Activated effector memory CD4-positive, alpha-beta T cell treated with Interleukin-2 at 50 U/mL for 16 hours (primary cell): ENCODE results near the gene LRRC3.

Experiments
- DNase-seq: peaks from one replicate; pipeline ENCODE4 v3.0.0-alpha.2; 2020

Gene LRRC3

DNA sequence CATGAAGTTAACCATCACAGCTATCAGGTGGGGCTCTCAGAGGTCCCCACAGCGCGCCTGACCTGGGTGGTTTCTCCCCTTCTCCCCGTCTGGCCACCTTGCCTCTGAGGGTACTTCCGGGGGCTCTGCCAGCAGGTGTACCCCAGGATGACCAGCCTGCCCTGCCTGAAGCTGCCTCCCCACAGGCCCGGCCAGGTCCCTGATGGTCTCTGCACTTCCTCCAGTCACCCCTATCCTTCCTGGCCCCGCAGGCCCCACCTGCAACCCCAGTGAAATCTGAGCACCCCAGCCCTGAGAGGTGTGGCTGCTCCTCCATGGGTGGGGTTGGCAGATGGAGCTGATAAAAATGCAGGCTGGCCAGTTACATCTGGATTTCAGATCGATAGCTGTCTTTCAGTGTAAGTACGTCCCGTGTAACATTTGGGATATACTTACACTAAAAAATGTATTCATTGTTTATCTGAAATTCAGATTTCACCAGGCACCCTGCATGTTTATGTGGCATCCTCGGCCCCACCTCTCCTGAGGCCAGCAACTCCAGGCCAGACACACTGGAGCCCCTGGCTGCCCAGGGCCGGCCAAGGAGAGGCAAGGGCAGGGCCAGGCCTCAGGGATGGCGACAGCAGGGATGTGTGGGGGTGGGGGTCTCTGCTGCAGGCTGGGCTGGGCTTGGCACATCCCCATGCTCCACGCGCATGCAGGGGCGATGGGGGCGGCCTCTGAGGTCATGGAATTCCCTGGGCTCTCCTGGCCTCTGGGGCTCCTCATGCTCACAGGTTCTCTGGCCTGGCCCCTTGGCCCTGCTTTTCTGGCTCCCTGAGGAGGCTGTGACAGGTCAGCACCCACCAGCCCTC lies 25.1 kb downstream of the LRRC3 start:
- DNase-seq = no peak

DNA sequence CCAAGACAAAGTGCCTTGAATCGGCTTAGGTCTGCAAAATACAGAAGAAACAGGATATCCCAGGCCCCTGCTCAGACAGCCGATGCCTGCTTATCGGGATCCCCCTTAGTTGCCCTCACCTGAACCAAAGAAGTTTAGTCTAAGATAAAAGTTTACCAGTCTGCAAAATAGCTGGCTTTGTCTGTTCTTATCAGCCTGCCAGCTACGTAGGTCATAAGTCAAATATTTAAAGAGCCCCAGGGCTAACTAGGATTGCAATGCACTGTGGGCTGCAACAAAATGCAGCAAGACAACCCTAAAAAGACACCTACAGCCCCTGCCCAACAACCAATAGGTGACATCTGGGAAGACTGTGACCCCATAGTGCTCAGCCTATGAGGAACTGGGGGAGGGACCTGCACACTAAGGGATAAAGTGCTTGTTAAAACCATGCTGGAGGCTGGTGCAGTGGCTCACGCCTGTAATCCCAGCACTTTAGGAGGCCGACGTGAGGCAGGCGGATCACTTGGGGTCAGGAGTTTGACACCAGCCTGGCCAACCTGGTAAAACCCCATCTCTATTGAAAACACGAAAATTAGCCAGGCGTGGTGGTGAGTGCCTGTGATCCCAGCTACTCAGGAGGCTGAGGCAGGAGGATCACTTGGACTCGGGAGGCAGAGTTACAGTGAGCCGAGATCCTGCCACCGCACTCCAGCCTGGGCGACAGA lies 27.4 kb downstream of the LRRC3 start:
- no peak for DNase-seq

DNA sequence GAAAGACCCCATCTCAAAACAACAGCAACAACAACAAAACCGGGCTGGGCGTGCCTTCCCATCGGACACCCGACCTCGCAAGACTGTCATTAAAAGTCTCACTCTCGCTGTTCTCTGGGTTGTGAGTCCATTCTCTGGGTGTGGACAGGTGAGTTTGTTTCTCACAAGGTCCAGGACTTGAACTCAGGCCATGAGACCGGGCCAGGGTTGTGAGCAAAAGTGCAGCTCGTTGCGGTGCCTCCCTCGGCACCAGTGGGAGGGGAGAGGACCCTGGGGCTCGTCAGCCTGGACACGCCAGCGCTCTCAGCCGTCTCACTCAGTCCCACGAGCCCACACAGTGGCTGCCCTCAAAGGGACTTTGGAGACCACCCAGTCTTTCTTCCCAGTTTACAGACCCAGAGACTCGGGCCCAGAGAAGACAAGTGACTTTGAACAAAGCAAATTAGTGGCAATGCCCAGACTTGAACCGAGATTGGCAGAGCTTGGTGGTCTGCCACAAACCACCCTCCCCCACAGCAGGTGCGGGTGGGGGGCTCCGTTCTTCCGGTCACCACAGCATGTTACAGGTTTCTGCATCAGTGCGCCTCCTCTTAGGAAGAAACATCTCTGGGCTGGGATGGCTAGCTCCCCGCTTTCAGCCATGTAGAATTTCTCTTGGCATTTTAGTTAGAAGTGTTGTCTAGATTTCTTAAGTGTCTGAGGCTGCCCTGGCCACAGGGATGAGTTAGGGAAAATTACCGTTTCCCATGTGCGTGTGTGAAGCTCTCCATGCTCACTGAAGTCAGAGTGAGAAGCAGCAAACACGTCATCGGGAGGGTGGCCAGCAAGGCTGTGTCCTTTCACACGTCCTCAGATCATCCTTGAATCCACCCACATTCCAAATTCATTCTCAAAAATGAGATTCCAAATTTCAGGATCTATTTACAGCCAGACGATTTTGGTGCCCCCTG lies 28.3 kb downstream of the LRRC3 start:
- DNase-seq = no peak

DNA sequence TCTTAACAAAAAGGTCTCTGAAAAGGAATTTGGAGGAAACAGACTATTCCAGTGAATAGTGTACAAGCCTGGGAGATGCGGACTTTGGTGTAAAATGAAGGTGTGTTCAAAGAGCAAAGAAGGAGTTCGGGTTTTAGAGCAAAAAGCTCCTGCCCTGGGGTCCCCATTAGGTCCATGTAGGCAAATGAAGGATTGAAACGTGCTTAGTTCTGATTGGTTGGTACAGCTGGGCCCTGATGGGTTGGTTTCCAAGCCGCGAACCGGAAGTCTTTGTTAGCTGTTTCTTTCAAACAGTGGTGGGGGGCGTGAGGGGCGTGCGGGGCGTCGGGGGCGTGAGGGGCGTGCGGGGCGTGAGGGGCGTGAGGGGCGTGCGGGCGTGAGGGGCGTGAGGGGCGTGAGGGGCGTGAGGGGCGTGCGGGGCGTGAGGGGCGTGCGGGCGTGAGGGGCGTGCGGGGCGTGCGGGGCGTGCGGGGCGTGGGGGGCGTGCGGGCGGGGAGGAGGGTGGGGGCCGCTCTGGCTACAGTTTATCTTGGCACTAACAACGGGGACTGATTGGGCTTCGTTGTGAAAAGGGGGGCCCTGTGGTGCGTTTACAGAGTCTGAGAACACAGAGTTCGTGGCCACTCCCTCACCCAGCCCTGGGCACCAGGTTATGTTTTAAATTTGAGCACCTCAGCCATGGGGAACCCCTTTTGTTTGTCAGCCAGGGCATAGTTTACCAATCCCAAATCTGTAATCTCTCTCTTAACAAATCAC lies 29.4 kb downstream of the LRRC3 start:
- no peak for DNase-seq

DNA sequence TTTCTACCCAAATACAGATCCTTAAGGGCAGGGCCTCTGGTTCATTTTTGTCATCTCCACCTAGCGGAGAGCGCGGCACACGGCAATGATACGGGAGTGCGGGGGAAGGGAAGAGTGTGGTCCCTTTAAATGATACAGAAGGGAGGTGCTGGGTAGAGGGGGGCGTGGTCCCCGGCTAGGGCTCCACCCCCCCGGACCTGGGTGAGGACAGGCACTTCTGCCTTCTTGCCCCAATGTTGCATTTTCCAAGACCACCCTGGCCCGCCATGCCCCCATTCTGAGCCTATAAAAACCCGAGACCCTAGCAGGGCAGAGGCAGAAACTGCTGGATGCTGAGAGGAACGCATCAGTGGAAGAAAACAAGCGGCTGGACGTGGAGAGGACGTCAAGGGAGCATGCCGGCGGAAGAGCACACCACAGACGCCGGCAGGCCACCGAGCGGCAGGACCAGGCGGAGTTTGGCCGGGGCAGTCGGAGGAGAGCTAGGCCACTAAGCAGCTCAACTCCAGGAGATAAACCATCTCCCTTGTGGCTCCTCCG lies 30.0 kb downstream of the LRRC3 start:
- DNase-seq = no peak

DNA sequence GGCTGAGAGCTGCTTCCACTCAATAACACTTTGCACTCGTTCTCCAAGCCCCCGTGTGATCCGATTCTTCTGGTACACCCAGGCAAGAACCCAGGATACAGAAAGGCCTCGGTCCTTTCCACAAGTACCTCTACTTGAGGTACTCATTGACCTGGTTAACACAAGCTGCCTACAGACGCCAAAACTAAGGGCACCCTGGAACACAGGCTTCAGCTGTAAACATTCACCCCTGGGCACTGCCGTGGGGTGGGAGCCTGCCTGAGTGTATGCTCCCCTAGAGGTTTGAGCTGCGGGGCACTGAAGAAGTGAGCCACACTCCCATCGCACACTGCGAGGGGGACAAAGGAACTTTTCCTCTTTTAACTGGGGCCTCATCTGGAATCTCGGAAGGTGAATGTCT lies 30.5 kb downstream of the LRRC3 start:
- no peak for DNase-seq

DNA sequence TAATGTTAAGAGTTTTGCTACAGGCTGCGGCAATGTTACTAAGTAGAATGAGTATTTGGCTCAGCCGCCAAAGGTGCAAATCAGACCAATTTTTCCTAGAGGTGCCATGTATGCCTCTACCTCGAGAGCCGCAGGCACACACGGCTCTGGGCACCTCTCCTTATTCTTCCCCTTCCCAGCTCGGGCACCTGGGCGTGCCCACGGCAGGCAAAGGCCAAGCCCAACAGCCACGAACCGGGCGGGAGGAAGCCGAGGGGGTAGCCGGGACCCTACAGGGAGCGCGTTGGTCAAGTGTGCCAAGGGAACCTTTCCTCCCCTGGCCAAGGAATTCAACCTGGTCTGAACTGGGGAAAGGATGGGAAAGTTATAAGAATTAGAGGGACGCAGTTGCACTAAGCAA lies 31.0 kb downstream of the LRRC3 start:
- DNase-seq = no peak

DNA sequence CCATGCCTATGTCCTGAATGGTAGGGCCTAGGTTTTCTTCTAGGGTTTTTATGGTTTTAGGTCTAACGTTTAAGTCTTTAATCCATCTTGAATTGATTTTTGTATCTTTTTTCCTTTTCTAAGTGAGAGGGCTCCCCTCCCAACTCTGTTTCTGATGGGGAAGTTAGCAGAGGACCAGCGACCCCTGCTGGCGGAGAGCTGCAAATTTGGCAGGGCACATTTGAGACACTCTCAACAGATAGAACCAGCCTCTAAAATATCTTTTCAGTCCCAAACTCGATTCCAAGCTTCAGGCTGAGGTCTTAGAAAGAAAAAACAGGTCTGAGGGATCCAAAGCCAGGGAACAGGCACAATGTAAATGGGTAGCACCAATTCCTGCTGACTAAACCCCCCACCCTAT lies 32.5 kb downstream of the LRRC3 start:
- no peak for DNase-seq

DNA sequence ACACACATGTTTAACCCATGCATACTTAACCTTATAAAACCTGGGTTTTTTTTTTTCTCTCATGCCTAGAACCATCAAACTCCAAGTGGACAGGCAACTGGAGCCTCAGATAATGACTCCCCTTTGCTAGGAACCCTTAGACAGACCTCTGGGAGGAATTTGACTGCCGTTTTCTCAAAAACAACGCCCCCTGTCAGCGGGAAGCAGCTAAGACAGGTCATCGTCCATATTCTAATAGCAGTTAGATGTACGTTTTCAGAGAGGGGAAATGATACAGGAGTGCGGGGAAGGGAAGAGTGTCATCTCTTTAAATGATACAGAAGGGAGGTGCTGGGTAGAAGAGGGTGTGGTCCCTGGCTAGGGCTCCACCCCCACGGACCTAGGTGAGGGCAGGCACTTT lies 34.7 kb downstream of the LRRC3 start:
- DNase-seq = no peak

DNA sequence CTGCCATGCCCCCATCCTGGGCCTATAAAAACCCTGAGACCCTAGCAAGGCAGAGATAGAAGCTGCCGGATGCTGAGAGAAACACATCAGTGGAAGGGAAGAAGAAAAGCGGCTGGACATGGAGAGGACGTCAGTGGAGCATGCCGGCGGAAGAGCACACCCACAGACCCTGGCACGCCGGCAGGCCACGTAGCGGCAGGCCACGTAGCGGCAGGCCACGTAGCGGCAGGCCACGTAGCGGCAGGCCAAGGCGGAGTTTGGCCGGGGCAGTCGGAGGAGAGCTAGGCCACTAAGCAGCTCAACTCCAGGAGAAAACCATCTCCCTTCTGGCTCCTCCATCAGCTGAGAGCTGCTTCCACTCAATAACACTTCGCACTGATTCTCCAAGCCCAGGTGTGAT lies 35.1 kb downstream of the LRRC3 start:
- no peak for DNase-seq

DNA sequence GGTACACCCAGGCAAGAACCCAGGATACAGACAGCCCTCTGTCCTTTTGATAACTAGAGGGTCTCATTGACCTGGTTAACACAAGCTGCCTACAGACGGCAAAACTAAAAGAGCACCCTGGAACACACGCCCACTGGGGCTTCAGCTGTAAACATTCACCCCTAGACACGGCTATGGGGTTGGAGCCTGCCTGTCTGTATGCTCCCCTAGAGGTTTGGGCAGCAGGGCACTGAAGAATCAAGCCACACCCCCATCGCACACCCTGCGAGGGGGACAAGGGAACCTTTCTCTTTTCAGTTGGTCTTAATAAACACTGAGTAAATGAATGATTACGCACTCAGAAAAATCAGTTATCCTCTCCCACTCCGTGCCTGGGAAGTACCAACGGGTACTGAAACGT lies 35.5 kb downstream of the LRRC3 start:
- no peak for DNase-seq

DNA sequence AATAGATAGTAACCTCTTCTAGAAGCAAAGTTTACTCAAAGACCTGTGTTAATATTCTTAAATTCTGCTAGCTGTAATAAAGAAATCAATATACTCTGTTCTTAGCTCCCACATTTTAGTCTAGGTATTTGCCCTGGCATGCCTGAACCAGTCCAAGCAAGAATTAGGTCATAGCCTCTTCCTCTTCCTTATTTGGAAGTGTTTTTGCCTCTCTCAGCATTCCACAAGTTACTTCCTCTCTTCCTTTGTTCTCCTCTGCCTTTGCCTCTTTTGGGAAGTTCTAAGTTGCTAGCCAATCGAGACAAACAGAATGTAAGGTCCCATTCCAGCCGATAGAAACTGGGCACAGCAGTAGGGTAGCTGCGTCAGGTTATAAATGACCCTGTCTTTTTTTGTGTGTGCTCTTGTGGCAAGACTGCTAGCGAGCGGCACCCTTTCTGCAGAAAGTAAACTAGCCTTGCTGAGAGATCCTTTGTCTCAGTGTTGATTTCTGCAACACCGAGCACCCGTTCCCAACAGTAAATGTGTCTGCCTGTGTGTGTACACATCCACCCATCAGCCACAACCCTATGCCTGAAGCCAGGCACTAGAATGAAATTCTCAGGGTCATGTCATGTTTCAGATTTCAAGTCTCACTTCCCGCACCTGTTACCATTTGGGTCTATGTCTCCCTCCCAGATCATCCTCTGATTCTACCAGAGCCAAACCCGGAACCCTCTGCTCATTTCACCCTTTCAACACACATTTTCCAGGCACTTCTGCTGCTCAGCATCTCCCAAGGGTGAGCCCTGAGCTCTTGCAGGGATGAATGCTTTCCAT lies 37.5 kb downstream of the LRRC3 start:
- no peak for DNase-seq

DNA sequence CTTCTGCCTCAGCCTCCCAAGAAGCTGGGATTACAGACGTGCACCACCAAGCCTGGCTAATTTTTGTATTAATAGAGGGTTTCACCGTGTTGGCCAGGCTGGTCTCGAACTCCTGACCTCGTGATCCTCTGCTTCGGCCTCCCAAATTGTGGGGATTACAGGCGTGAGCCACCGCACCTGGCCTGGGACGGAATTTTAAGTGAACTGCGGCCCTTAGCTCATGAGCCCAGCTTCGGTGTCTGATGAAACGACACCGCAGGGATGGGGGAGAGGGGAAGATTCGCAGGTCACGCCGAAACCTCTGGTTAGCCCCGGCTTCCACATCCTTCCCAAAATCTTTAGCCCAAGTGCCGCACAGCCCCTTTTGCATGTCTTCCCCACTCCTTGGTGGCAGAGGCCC lies 39.1 kb downstream of the LRRC3 start:
- no peak for DNase-seq

DNA sequence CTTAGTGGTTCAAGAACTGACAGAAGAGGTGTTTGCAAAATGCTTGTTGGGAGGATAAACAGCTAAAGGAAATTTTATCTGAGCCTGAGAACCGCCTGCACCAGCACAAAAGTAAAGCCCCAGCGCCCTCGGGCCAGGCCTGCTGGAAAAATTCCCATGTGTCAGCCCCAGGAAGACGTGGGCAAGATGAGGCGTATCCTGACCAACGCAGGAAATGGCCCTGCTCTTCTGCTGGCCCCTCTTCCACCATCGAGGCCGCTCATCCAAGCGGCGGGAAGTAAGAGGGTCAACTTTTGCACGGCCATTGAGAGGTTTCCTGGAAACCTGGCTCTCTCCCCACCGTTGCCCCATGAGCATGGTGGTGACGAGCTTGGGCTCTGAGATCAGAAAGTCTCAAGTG lies 39.6 kb downstream of the LRRC3 start:
- DNase-seq = no peak

DNA sequence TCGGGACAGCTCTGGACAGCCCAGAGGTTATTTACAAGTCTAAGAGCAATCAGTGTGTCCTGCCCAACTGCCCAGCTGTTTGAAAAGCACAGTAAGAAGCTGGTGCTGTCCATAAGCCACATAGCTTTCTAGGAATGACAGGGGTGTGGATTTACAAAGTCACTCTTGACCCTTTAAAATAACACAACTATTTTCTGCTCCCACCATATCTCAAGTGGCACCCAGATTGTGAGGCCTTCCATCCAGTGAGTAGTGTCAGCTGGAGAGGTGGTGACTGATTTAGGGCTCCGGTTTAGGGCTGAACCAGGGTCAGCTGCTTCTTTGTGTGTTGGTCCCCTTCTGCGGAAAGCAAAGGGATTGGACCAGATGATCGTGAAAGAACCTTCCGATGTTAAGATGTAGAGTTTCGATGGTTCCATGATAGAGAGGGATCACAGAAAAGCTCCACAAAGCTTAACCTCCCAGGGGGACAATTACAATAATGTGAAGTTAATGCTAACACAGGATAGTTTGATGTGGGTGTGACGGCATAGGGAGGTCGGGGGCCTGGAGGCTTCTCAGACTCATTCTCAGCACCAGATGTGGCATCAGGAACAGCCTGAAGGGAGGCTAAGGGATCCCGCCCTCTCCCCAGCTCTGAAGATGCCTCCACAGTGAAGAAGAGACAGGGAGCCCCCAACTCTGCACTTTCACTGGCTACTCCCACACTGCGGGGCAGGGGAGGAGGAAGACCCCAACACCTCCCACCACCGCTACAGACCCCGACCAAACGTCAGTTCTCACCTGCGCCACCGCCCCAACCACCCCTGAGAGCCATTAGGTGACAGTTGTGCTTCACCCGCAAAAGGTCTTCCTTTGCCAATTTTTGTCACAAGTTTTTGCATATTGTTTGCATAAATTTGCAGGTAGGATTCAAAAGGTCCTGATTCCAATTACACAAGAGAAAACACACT lies 40.6 kb downstream of the LRRC3 start:
- DNase-seq = no peak

DNA sequence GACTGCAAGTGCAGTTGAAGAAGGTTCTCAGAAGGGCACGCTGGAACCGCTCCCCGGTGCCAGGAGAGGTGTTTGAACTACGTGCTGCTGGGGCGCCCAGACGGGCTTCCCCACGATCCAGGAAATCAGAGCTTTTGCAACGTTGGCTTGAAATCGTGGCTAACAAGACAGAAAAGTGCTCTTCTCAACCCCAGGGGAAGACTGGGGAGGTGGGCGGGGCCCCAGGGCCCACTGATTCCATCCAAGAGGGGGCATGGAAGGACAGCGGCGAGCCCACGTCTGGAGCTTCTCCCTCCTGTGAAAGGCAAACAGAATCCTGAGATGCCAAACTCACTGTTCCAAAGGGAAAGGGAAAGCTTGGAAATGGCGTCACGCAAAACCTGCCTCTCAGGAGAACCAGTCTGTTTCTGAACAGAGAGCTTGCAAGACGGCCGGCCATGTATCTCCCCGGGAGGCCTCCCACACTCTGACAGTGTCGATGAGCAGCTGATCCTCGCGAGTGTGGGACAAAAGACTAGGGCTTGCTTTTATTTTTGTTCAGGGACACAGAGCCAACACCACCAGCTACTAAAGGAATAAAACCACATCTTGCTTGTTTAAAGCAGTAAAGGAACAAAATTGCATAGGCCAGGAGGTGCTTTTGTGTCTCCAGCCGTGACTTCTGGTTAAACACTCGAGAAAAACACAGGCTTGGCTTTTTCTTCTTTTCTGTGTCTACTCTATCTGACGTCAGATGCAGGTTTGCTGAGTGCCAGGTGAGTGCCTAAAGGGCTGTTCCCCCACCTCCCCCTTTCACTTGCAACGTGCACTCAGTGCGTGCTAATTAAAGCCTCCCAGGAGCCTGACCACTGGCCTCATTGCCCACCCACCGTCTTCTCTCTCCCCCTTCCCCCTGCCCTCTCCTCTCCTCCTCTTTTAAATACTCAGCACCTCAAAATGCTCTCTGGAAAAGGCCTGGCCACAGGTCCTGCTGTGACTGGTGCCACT lies 41.5 kb downstream of the LRRC3 start:
- no peak for DNase-seq

DNA sequence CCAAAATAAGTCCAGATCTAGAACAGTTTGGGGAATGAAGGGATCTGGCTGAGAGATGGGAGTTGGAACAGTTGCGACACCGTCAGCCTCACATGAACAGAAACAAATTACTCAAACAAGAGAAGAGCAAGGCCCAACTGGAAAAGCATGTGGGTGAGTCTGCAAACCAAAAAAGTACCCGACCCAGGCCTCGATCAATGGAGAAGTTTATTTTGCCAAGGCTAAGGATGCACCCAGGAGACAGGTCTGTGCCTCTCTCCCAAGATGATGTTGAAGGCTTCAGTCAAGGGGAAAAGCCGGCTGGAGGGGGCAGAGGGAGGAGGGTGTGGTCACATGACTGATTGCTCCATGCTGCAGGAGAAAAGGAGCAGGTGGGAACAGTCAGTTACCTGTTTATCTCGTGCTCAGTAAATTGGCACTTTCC lies 42.4 kb downstream of the LRRC3 start:
- DNase-seq = no peak

DNA sequence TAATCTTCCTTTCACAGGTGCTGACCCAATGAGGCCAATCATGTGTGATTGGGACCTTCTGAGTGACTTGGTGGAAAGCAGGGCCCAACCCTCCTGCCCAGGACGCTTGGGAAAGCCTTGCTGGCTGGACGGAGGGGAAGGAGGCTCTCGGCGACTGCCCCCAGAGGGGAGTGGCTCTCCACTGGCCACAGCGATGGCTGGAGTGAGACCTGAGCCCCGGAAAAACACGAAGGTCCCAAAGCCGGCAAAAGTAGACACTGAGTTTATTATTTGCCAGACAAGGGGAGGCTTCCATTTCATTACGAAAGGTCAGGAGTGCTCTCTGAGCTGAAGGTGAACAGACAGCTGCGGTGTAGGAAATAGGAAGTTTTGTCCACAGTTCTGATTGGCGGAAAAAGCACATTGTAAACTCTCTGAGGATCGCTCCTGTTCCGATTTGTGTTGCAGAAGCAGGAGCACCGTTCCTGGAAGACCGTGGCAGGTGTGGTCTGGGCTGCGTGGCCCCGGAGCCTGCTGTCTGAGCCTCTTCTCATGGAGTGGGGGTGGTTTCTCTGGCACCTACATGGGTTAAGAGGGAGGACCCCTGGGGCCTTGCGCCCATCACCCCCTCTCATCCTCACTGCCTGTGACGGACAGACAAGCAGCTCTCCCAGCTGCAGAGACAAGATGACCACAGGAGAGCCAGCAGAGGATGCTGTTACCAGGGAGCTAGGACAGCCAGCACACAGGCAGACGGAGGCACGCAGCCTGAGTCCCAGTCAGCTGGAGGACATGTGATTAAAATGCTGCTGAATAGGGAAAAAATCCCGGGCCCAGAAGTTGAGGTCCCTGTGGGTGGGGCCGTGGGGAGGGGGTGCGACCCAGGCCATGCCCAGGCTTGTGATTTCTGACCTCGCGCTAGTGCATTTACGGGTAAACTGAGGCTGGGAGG lies 43.2 kb downstream of the LRRC3 start:
- no peak for DNase-seq
